GM19397 (cell line): ENCODE results near the gene KCNB1.

Experiments
- ATAC-seq: cut with Tn5 transposase; IDR thresholded peaks from one replicate; pipeline ENCODE4 v1.9.1; 2021; ENCODE audit warnings: mild to moderate bottlenecking, moderate library complexity; ENCODE audit not compliant: unreplicated experiment

The KCNB1 gene

DNA sequence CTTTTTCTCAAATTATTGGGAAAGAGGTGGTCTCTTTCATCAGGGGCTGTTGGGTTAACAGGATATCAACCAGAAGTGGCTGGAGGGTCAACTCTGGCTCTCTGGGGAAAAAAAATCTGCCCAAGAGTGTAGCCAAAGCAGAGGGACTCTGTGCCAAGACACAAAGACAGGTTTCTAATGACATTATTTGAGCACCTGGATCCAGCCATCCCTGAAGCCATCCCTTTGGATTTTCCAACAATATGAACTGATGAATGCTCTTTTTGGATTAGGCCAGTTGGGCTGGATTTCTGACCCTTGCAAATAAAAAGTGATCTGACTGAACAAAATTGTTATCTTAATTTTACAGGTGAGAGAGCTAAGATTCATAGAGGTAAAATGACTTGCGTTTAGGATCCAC is 88.7 kb downstream of the KCNB1 start:
- no peak for ATAC-seq

DNA sequence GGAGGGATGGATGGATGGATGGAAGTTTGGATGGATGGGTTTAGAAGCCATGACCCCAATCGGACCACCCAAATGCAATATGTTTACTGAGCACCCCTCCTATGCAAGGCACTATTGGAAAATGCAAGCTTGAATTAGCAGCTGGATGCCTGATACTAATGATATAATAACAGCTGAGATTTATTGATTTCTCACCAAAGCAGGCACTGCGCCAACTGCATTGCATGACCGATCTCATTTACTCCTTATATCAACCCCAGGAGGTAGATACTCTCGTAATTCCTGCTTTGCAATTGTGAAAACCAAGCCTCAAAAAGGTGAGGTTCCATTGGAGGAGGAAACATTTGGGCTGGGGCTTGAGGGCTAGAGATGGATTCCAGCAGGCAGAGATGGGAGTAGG is 89.7 kb downstream of the KCNB1 start:
- ATAC-seq = no peak

DNA sequence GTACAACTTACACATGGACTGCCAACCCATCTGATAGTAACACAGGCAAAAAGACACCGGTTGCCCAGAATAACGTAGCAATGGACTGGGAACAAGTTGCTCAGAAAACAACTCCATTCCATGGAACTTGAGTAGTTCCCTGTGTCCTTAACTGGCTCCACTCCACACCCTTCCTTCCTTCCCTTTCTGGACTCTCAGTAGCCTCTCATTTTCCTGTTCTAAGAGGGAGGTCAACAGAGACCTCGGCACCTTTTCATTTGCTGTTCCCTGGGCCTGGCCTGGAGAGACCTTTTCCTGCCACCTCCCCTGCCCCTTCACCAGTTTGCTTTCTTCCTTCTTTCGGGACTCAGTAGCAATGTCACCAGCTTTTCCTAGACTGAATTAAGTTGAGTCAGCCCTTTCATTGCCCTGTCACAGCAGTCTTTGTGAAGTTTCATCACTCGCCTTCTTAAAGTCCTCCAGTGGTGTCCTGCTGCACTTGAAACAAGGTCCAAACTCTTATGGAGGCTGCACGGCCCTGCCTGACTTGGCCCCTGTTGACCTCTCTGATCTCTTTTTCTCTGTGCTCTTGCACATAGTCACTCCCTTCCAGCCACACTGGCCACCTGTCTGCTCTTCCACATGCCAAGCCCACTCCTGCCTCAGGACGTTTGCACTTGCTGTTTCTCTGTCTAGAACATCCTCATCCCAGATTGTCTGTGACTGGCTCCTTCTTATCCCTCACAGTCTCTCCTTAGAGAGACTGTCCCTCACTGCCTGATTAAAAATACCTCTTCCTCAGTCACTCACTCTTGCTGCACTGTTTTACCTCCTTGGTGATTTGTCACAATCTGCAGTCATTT is 90.8 kb downstream of the KCNB1 start:
- no peak for ATAC-seq

DNA sequence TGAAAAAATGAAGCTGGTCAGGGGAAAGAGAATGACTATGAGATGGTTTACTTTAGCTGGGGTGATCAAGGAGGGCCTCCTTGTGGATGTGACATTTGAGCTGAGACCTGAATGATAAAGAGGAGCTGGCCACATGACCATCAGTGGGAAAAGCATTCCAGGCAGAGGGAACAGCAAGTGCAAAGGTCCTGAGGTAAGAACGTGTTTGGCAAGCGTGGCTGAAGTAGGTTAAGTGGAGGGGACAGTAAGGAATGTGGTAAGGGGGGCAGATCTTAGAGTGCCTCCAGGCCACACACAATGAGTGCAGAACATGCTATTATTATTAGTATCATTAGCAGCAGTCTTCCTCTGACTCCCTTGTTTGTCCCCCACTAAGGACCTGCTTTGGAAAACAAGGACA is 92.6 kb downstream of the KCNB1 start:
- ATAC-seq = no peak

GRCh38 chr20:49388744-49389143 is 93.7 kb downstream of the KCNB1 start:
- ATAC-seq = no peak

GRCh38 chr20:49387581-49387939 is 94.9 kb downstream of the KCNB1 start:
- no peak for ATAC-seq

DNA sequence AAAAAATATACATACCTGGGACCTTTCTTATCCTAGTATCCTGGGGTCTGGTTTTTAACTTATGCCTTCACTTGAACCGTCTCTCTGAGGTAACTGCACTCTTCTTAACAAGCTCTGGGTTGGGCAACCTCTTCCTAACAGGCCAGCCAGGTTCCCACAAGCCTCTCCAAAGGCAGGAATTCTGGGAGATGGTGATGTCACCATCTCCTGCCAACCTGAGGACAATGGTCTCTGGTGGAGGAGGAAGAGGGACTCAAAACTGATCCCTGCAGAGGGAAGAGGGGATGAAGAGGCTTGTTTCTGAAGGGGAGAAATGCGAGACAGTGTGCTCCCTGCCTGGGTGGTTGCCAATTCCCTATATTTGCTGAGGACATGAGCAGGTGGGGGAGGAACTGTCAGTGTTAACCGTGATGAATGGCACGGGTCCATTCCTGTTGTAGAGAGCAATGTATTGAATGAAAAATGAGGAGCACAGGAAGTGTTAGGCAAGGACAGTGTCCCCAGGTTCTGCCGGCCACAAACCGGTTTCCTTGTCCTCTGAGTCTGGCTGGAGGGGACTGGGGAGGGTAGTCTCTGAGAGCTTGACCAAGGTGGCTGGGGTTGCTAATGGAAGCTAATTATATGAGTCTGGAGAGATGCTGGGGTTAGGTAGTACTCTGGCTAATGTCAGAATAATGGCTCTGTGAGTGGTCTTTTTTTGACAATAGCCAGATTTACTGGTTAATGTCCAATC is 95.5 kb downstream of the KCNB1 start:
- no peak for ATAC-seq

DNA sequence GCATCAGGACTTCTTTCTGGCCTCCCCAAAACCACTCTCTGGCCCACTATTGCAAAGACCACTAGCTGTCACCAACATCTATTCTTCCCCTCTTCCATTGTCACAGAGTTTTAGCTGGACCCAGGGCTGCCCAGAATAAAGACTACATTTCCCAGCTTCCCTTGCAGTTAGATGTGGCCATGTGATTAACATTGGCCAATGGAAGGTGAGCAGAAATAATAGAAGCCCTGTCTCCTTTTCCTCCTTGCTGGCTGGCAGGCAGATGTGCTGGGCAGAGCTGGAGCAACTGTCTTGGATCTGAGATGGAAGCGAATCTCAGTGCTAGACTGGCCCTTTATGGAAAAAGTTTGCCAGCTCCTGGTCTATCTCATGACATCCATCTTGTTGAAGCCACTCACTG is 97.0 kb downstream of the KCNB1 start:
- ATAC-seq = no peak

GRCh38 chr20:49384437-49385434 is 97.7 kb downstream of the KCNB1 start:
- ATAC-seq = no peak

DNA sequence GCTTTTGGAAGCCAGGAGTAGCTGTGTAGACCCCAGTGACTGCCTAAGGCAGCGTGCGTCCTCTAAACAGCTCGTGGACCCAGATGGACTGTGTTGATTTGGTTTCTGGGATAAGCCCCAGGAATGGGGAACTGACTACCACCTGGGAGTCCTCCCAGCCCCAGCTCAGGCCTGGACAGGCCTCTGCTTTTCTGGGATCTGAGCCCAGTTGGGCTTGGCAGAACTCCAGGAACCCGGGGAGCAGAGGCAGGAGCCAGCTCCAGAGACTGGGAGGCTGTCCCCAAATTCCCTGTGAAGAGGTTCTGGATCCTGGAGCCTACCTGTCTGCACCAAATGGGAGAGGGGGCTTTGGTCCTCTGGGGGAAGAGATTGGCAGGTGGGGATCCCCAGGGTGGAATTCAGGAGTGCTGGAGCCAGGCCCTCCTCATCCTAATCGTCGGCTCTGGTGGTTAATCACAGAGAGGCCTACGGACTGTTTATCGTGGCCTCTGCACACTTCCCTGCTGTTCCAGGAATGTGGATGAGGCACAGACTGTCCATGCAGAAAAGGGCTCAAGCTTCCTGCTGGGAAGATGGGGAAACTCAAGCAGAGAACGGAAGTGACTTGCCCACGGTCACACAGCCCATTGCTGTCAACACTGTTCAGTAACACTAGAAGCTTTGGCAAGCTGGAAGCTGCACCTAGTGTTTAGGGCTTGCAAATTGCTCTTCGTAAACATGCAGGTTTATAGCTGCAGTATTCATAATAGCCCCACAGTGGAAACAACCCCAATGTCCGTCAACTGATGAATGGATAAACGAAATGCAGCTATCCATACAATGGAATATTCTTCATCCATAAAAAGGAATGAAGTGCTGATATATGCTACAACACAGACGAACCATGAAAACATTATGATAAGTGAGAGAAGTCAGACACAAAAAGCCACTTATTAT is 100.6 kb downstream of the KCNB1 start:
- ATAC-seq = no peak

- no peak for ATAC-seq
These were observed 102.1 kb downstream of the KCNB1 start for GRCh38 chr20:49380337-49380780.

DNA sequence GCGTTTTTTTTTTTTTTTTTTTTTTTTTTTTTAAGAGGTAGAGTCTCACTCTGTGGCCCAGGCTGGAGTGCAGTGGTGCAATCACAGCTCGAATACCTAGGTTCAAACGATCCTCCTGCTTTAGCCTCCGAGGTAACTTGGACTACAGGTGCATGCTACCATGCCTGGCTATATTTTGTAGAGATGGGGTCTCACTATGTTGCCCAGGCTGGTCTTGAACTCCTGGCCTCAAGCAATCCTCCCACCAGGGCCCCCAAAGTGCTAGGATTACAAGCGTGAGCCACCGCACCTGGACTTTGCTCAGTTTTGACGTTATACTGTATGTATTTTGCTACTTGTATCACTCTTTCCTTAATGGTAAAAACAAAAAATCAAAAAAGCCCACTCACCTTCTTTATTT is 103.1 kb downstream of the KCNB1 start:
- no peak for ATAC-seq

DNA sequence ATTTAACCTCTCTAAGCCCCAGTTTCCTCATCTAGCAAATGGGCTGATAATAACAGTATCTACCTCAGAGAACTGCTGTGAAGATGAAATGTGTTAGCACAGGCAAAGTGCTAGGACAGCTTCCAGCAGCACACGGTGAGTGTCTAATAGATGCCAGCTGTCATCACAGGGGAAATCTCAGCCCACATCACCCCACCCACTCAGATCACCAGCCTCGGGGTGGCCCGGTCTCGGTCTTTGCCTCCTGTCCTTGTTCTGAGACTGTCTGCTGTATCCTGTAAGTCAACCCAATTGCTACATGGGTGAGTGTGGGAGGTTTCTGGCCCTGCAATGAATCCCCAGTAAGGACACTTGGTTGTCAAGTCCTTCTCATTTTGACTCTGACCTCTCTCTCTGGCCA is 105.1 kb downstream of the KCNB1 start:
- ATAC-seq = no peak

GRCh38 chr20:49375170-49375569 is 107.3 kb downstream of the KCNB1 start:
- ATAC-seq = no peak

GRCh38 chr20:49372095-49372734 is 110.3 kb downstream of the KCNB1 start:
- ATAC-seq = no peak

DNA sequence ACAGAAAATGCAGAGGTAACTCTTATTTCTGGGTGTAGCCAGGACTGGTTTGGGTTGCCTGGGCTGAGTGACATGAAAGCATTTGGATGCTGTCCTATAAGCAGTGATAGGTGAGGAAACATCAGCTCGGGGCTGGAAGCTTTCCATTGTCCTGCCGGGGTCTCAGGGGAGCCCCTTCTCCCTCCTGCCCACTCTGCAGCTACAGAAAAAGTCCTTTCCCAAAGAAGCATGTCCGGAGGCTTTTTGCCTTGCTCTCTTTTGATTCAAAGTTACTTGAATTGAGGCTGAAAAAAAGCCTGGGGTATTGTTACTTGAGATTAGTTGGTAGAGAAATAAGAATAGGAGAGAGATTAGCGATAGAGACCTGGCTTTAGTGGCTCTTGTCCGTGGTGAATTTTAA is 113.9 kb downstream of the KCNB1 start:
- ATAC-seq = no peak

DNA sequence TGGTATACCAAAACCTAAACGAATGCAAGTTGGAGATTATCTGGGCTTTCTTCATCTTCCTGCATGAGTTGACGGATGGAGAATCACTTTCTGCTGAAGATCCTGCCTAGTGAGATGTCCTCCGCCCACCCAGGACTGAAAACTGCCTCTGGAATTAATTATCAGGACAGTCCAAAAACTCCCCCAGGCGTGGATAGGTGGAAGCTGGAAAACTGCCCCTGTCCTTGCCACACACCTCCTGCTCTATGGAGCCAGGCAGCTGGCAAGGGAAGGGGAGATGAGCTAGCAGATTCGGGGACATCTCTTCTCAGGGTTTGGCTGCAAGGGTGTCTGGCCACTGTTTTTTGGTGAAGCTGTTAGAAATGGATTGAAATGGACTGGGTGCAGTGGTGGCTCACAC is 115.4 kb downstream of the KCNB1 start:
- ATAC-seq = no peak

GRCh38 chr20:49366687-49367086 is 115.8 kb downstream of the KCNB1 start:
- no peak for ATAC-seq

DNA sequence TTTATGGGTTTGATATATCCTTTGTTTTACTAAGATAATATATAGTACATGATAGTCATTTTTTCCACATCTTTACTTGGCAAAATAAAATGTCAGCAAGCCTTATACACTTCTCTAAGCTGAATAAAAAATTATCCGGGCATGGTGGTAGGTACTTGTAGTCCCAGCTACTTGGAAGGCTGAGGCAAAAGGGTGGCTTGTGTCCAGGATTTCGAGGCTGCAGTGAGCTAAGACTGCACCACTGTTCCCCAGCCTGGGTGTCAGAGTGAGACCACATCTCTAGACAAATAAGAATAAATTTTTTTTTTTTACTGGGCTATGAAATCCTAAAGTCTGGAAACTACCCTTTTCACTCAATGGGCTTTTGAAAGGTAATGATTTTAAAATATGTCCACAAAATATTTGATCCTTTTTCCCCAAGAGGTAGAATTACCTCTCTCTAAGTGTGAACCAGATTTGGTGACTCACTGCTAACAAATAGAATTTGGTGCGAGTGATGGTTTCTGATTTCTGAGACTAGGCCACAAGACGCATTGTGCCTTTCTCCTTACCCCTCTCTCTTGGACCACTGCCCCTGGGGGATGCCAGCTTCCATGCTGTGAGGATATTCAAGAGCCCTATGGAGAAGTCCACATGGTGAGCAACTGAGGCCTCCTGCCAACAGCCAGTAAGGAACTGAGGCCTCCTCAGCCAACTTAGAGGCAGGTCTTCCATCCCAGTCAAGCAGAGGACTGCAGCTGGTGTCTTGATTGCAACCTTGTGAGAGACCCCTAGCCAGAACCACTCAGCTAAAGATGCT is 120.4 kb downstream of the KCNB1 start:
- no peak for ATAC-seq
